ENCODE data around the gene CCDC88C. TPM values are rescaled to one million over a fixed set of nuclear protein-coding genes. Genes with fewer than 3 reads are reported as not detected.
"Not testable (repeated sequence)": the region's sequence is repeated elsewhere in the genome, so short reads cannot be mapped to it uniquely, and the experiment has no call there.

The CCDC88C gene
- total and polyA plus RNA-seq, 12 donors, result 2.2 to 8.4 (median 4.9) TPM

DNA sequence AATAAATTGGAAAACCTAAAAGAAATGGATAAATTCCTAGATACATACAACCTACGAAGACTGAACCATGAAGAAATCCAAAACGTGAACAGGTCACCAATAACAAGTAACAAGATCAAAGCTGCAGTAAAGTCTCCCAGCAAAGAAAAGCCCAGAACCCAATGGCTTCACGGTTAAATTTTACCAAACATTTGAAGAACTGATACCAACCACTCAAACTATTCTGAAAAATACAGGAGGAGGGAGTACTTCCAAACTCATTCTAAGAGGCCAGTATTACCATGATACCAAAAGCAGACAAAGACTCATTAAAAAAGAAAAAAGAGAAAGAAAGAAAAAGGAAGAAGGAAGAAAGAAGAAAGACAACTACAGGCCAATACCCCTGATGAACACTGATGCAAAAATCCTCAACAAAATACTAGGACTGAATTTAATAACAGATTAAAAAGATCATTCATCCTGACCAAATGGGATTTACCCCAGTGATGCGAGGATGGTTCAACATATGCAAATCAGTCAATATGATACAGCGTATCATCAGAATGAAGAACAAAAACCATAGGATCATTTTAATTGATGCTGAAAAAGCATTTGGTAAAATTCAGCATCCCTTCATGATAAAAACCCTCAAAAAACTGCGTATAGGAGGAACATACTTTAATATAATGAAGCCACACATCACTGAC, 26.9 kb upstream of the CCDC88C start:
- no peak overlapping the region for H3K27ac ChIP-seq
- DNase-seq (no peak), ATAC-seq (no peak)
- TF ChIP-seq, protein P1, sequence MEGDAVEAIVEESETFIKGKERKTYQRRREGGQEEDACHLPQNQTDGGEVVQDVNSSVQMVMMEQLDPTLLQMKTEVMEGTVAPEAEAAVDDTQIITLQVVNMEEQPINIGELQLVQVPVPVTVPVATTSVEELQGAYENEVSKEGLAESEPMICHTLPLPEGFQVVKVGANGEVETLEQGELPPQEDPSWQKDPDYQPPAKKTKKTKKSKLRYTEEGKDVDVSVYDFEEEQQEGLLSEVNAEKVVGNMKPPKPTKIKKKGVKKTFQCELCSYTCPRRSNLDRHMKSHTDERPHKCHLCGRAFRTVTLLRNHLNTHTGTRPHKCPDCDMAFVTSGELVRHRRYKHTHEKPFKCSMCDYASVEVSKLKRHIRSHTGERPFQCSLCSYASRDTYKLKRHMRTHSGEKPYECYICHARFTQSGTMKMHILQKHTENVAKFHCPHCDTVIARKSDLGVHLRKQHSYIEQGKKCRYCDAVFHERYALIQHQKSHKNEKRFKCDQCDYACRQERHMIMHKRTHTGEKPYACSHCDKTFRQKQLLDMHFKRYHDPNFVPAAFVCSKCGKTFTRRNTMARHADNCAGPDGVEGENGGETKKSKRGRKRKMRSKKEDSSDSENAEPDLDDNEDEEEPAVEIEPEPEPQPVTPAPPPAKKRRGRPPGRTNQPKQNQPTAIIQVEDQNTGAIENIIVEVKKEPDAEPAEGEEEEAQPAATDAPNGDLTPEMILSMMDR (IDR thresholded peaks at IDR 0.05), result no peak
- H3K27me3 ChIP-seq, result peaks cover 0 to 22% (median 4%) of the 10 kb centered on the region in 7 donors
- H3K9me3 ChIP-seq, result peaks cover 0 to 6% (median 0%) of the 10 kb centered on the region in 11 donors
- H3K4me3 ChIP-seq, result no peak overlapping the region
- intact Hi-C loops (cut with DNase I), result no loop called here
- H3K4me1 ChIP-seq, result no peaks in the 10 kb centered on the region
- 83% methylated on average over 6 of the region's 6 CpGs for WGBS, 2 donors
- no peaks in the 10 kb centered on the region for H3K36me3 ChIP-seq

- H3K4me3 ChIP-seq, result no peak overlapping the region
- no peak overlapping the region for H3K27ac ChIP-seq
- peaks cover 0 to 22% (median 4%) of the 10 kb centered on the region in 7 donors for H3K27me3 ChIP-seq
- WGBS, 2 donors, result 88 to 95% methylated on average over 1 of the region's 1 CpG
- ATAC-seq, result no peak
- no peaks in the 10 kb centered on the region for H3K4me1 ChIP-seq
- peaks cover 0 to 5% (median 0%) of the 10 kb centered on the region in 11 donors for H3K9me3 ChIP-seq
- no peak for DNase-seq
- intact Hi-C loops (cut with DNase I), result no loop called here
- TF ChIP-seq, protein P1 (IDR thresholded peaks at IDR 0.05), result no peak
- H3K36me3 ChIP-seq, result no peaks in the 10 kb centered on the region
Observed at GRCh38 chr14:91439345-91439744, 21.7 kb upstream of the CCDC88C start.

GRCh38 chr14:91438845-91439244, 21.2 kb upstream of the CCDC88C start:
- intact Hi-C loops (cut with DNase I), result no loop called here
- Histone ChIP-seq H3K27me3 (peaks cover 0 to 22% (median 3%) of the 10 kb centered on the region in 7 donors), H3K9me3 (peaks cover 0 to 5% (median 0%) of the 10 kb centered on the region in 11 donors), H3K27ac (no peak overlapping the region), H3K4me3 (no peak overlapping the region), H3K36me3 (no peaks in the 10 kb centered on the region), H3K4me1 (no peaks in the 10 kb centered on the region)
- ATAC-seq, result no peak
- no peak for DNase-seq
- TF ChIP-seq, protein P1 (IDR thresholded peaks at IDR 0.05), result no peak

GRCh38 chr14:91436266-91436665, 18.6 kb upstream of the CCDC88C start:
- WGBS, 2 donors, result 78 to 80% methylated on average over 16 of the region's 16 CpGs
- intact Hi-C loops (cut with DNase I); DNase-seq; H3K9me3 ChIP-seq; H3K27me3 ChIP-seq; H3K27ac ChIP-seq; H3K4me1 ChIP-seq; H3K4me3 ChIP-seq; ATAC-seq; H3K36me3 ChIP-seq: not testable (repeated sequence)

DNA sequence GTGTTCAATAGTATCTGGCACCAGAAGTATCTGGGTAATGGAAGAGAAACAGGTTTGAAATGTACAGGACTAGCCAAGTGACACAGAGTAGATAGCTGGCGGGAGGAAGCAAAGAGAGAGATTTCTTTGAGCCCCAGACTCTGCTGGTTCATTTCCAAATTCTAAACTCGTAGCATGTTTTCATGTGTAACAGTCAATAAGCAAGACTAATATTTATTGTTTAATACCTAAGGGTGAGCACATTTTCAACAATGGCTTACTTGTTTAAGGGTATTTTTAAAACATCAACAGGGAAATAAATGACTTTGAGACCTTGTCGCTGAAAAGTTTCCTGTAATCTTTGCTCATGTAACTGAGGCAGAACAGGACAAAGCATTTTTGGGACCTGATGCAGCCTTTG, 11.8 kb upstream of the CCDC88C start:
- H3K4me3 ChIP-seq, result no peak overlapping the region
- H3K9me3 ChIP-seq, result peaks cover 0 to 2% (median 0%) of the 10 kb centered on the region in 11 donors
- no peaks in the 10 kb centered on the region for H3K36me3 ChIP-seq
- TF ChIP-seq, protein P1 (IDR thresholded peaks at IDR 0.05), result no peak
- H3K27me3 ChIP-seq, result no peaks in the 10 kb centered on the region
- WGBS, 2 donors, result 77 to 81% methylated on average over 3 of the region's 3 CpGs
- intact Hi-C loops (cut with DNase I), result no loop called here
- no peaks in the 10 kb centered on the region for H3K4me1 ChIP-seq
- DNase-seq, result no peak
- ATAC-seq, result no peak
- no peak overlapping the region for H3K27ac ChIP-seq

DNA sequence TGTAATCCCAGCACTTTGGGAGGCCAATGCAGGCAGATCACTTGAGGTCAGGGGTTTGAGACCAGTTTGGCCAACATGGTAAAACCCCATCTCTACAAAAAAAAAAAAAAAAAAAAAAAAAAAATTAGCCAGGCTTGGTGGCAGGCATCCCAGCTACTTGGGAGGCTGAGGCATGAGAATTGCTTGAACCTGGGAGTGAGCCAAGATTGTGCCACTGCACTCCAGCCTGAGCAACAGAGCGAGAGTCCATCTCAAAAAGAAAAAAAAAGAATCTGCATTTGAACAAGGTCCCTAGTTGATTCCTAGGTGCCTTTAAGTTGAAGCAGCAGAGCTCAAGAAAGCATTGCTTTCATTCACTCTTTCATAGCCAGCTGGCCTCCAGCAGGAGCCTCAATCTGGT, 11.3 kb upstream of the CCDC88C start:
- H3K36me3 ChIP-seq; H3K4me3 ChIP-seq; H3K9me3 ChIP-seq; ATAC-seq; intact Hi-C loops (cut with DNase I); H3K27ac ChIP-seq; H3K4me1 ChIP-seq; DNase-seq; H3K27me3 ChIP-seq: not testable (repeated sequence)
- 85 to 88% methylated on average over 1 of the region's 1 CpG for WGBS, 2 donors

DNA sequence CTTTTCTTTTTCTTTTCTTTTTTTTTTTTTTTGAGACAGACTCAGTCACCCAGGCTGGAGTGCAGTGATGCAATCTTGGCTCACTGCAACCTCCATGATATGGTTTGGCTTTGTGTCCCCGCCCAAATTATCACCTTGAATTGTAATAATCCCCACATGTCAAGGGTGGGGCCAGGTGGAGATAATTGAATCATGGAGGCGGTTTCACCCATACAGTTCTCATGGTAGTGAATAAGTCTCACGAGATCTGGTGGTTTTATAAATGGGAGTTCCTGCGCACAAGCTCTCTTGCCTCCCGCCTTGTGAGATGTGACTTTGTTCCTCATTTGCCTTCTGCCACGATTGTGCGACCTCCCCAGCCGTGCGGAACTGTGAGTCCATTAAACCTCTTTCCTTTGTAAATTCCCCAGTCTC, 7.9 kb upstream of the CCDC88C start:
- DNase-seq; H3K27me3 ChIP-seq; H3K4me1 ChIP-seq; H3K4me3 ChIP-seq; H3K27ac ChIP-seq; H3K9me3 ChIP-seq; ATAC-seq; intact Hi-C loops (cut with DNase I); H3K36me3 ChIP-seq: not testable (repeated sequence)
- WGBS, 2 donors, result 83 to 91% methylated on average over 9 of the region's 9 CpGs

All from heart right ventricle (tissue), 16 donors.